MCF 10A (cell line): ENCODE measurements around the gene CASP3. TPM values are rescaled to one million over a fixed set of nuclear protein-coding genes. Genes with fewer than 3 reads are reported as not detected.
"Not testable (repeated sequence)": the region's sequence is repeated elsewhere in the genome, so short reads cannot be mapped to it uniquely, and the experiment has no call there.

Experiments
- BruUV-seq: library from RNA; stranded (reverse); fragments of 400-500 nt; replicated peaks from 2 replicates; lab custom pipeline; 2021; lab: Mats Ljungman, UMichigan
- CTCF ChIA-PET: fragments of 300-600 bp; sonication (Branson Sonifier 250); formaldehyde crosslinking; extraction: SDS; loops from one replicate; lab custom pipeline; 2021; ENCODE audit warnings: antibody characterized with exemption, inconsistent platforms; lab: Yijun Ruan, JAX
- POLR2A ChIA-PET: fragments of 300-600, 350-650 bp; sonication (Branson Sonifier 250); formaldehyde crosslinking; extraction: SDS; loops from one replicate; lab custom pipeline; 2020; ENCODE audit warnings: antibody characterized with exemption, inconsistent platforms; lab: Yijun Ruan, JAX
- DNase-seq: peaks from one replicate; pipeline ENCODE4 v3.0.0-alpha.2; 2018; ENCODE audit not compliant: unreplicated experiment
- H3K27ac Mint-ChIP-seq: one replicate; pipeline ENCODE4 v1.8.0; 2022; ENCODE audit warnings: mild to moderate bottlenecking, low read depth, mixed read lengths; ENCODE audit not compliant: unreplicated experiment
- H3K27me3 Mint-ChIP-seq: one replicate; pipeline ENCODE4 v1.8.0; 2022; ENCODE audit warnings: mixed read lengths; ENCODE audit not compliant: insufficient read depth, unreplicated experiment
- H3K36me3 Mint-ChIP-seq: one replicate; pipeline ENCODE4 v1.8.0; 2022; ENCODE audit warnings: mild to moderate bottlenecking, moderate library complexity, mixed read lengths; ENCODE audit not compliant: insufficient read depth, unreplicated experiment
- H3K4me1 Mint-ChIP-seq: one replicate; pipeline ENCODE4 v1.8.0; 2022; ENCODE audit warnings: mixed read lengths; ENCODE audit not compliant: insufficient read depth, unreplicated experiment
- H3K4me3 Mint-ChIP-seq: one replicate; pipeline ENCODE4 v1.8.0; 2022; ENCODE audit warnings: mild to moderate bottlenecking, moderate library complexity, mixed read lengths; ENCODE audit not compliant: unreplicated experiment
- H3K9me3 Mint-ChIP-seq: one replicate; pipeline ENCODE4 v1.8.0; 2022; ENCODE audit warnings: mixed read lengths; ENCODE audit not compliant: unreplicated experiment
- CTCF ChIP-seq: fragments of 200-600 bp; IDR thresholded peaks from one replicate; pipeline ENCODE4 v1.8.0; 2022; ENCODE audit warnings: antibody characterized with exemption, mild to moderate bottlenecking; ENCODE audit not compliant: unreplicated experiment
- intact Hi-C: fragments of 100-400 bp; cut with micrococcal nuclease; formaldehyde crosslinking; loops from 2 replicates; pipeline ENCODE4 v1.14.1; 2022
- total RNA-seq: library from RNA; stranded (reverse); gene quantifications from 2 replicates; pipeline ENCODE4 v1.2.3, GENCODE V29; 2022

CASP3 gene
- total RNA-seq, 1 experiment from 2014 or later, result 27.4 TPM

- H3K36me3 Mint-ChIP-seq, result no peaks in the 10 kb centered on the region
- no peaks in the 10 kb centered on the region for H3K9me3 Mint-ChIP-seq
- CTCF ChIA-PET, result no interaction called here
Measured at GRCh38 chr4:184614509-184614908, 34.7 kb downstream of the CASP3 start.

DNA sequence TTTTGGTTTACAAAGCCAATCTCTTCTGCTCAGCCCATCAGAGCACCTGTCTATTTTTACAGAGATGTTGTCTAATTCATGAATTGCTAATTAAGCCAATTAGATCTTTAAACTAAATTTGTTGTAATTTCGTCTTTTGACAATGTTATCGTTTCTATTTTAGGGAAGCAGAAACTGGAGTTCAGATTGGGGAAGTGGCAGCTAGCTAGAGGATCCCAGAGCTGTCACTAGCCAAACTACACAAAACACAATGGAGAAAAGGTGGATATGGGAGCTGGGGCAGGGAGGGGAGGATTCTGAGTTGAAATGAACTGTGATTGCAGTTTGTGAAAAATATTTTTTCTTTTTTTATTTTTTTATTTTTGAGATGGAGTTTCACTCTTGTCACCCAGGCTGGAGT, 35.8 kb downstream of the CASP3 start:
- intact Hi-C loops, result no loop called here
- Mint-ChIP-seq H3K27me3 (no peaks in the 10 kb centered on the region), H3K4me3 (no peak overlapping the region), H3K4me1 (no peaks in the 10 kb centered on the region), H3K9me3 (no peaks in the 10 kb centered on the region), H3K36me3 (no peaks in the 10 kb centered on the region), H3K27ac (no peak overlapping the region)
- no TSS peak for BruUV-seq
- DNase-seq, result no peak
- ChIA-PET POLR2A (interaction anchor here (0.6 kb wide), 1 partner anchor 868 kb away, joined by 3 read pairs; no protein-coding TSS in a partner anchor), CTCF (interaction anchor here (0.5 kb wide), 1 partner anchor 16 kb away, joined by 3 read pairs; no protein-coding TSS in a partner anchor)
- no peak for TF ChIP-seq CTCF

More at GRCh38 chr4:184614509-184614908, 34.7 kb downstream of the CASP3 start:
- no peak for TF ChIP-seq CTCF
- DNase-seq, result no peak
- no peaks in the 10 kb centered on the region for H3K27me3 Mint-ChIP-seq
- H3K4me3 Mint-ChIP-seq, result no peak overlapping the region
- intact Hi-C loops, result no loop called here
- H3K4me1 Mint-ChIP-seq, result no peaks in the 10 kb centered on the region
- POLR2A ChIA-PET, result no interaction called here
- no peak overlapping the region for H3K27ac Mint-ChIP-seq
- BruUV-seq, result no TSS peak

DNA sequence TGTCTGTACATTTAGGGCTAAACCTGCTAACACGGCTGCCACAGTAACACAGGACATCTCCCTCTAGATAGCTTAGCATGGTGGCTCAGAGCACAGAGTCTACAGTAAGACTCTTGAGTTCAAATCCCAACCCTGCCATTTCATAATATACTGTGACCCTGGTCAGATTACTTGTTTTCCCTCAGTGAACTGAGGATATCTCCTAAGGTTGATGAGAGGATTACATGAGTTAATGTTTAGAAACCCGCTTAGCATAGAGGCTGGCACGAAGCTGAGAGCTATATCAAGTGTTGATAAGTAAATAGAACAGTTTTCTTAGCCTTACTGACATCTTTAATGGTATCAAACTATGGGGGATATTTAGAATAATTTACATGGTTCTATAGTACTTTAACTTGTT, 37.2 kb downstream of the CASP3 start:
- intact Hi-C loops, result no loop called here
- Mint-ChIP-seq H3K27me3 (no peaks in the 10 kb centered on the region), H3K36me3 (no peaks in the 10 kb centered on the region), H3K4me1 (no peaks in the 10 kb centered on the region), H3K27ac (no peak overlapping the region), H3K9me3 (no peaks in the 10 kb centered on the region), H3K4me3 (no peak overlapping the region)
- ChIA-PET POLR2A (interaction anchor here (0.7 to 1.0 kb wide), 2 partner anchors 23 to 36 kb away, joined by 3 to 5 read pairs; no protein-coding TSS in a partner anchor), CTCF (interaction anchor here (0.6 kb wide), 1 partner anchor 146 kb away, joined by 5 read pairs; no protein-coding TSS in a partner anchor)
- no peak for DNase-seq
- no TSS peak for BruUV-seq
- no peak for TF ChIP-seq CTCF

DNA sequence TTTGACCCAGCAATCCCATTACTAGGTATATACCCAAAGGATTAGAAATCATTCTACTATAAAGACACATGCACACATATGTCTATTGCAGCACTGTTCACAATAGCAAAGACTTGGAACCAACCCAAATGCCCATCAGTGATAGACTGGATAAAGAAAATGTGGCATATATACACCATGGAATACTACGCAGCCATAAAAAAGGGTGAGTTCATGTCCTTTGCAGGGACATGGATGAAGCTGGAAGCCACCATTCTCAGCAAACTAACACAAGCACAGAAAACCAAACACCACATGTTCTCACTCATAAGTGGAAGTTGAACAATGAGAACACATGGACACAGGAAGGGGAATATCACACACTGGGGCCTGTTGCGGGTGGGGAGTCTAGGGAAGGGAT, 41.8 kb downstream of the CASP3 start:
- H3K27me3 Mint-ChIP-seq, CTCF ChIA-PET: not testable (repeated sequence)

DNA sequence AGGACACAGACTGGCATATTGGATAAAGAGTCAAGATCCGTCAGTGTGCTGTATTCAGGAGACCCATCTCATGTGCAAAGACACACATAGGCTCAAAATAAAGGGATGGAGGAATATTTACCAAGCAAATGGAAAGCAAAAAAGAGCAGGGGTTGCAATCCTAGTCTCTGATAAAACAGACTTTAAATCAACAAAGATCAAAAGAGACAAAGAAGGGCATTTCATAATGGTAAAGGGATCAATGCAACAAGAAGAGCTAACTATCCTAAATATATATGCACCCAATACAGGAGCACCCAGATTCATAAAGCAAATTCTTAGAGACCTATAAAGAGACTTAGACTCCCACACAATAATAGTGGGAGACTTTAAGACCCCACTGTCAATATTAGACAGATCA, 46.4 kb downstream of the CASP3 start:
- H3K27me3 Mint-ChIP-seq, DNase-seq, H3K36me3 Mint-ChIP-seq, H3K27ac Mint-ChIP-seq, POLR2A ChIA-PET, intact Hi-C loops, H3K4me3 Mint-ChIP-seq, BruUV-seq, CTCF ChIA-PET: not testable (repeated sequence)
- H3K9me3 Mint-ChIP-seq, result peaks cover 16% of the 10 kb centered on the region
- H3K4me1 Mint-ChIP-seq, result peaks cover 11% of the 10 kb centered on the region

More for the DNA sequence above, 41.8 kb downstream of the CASP3 start:
- BruUV-seq, H3K27ac Mint-ChIP-seq, H3K36me3 Mint-ChIP-seq, H3K4me3 Mint-ChIP-seq, H3K4me1 Mint-ChIP-seq, intact Hi-C loops, DNase-seq: not testable (repeated sequence)
- H3K9me3 Mint-ChIP-seq, result peaks cover 16% of the 10 kb centered on the region
- POLR2A ChIA-PET, result interaction anchor here (0.7 kb wide), 1 partner anchor 195 kb away, joined by 3 read pairs; no protein-coding TSS in a partner anchor

- DNase-seq, BruUV-seq, POLR2A ChIA-PET, CTCF ChIA-PET, H3K27ac Mint-ChIP-seq, H3K36me3 Mint-ChIP-seq, H3K4me3 Mint-ChIP-seq, intact Hi-C loops, H3K27me3 Mint-ChIP-seq: not testable (repeated sequence)
- H3K4me1 Mint-ChIP-seq, result peaks cover 11% of the 10 kb centered on the region
- H3K9me3 Mint-ChIP-seq, result peaks cover 12% of the 10 kb centered on the region
Measured at GRCh38 chr4:184600982-184601381, 48.3 kb downstream of the CASP3 start.
